ENCODE results near the gene PRKAR1B.
"Not testable (repeated sequence)": the region's sequence is repeated elsewhere in the genome, so short reads cannot be mapped to it uniquely, and the experiment has no call there.

PRKAR1B gene

GRCh38 chr7:659306-659847 is 67.7 kb downstream of the PRKAR1B start:
- no peak for DNase-seq (ENCODE audit: low read depth)
- H3K4me3 ChIP-seq (ENCODE audit: low read depth, low read length), result no peak overlapping the region

GRCh38 chr7:657565-658119 is 69.4 kb downstream of the PRKAR1B start:
- H3K4me3 ChIP-seq (ENCODE audit: low read depth, low read length), result no peak overlapping the region
- DNase-seq (ENCODE audit: low read depth), result peak; percentile 75

GRCh38 chr7:657010-657409 is 70.1 kb downstream of the PRKAR1B start:
- DNase-seq (ENCODE audit: low read depth); H3K4me3 ChIP-seq (ENCODE audit: low read depth, low read length): not testable (repeated sequence)

- no peak overlapping the region for H3K4me3 ChIP-seq (ENCODE audit: low read depth, low read length)
- no peak for DNase-seq (ENCODE audit: low read depth)
Measured at GRCh38 chr7:655758-656157, 71.3 kb downstream of the PRKAR1B start.

GRCh38 chr7:653829-654764 is 73.0 kb downstream of the PRKAR1B start:
- no peak for DNase-seq (ENCODE audit: low read depth)
- no peak overlapping the region for H3K4me3 ChIP-seq (ENCODE audit: low read depth, low read length)

GRCh38 chr7:652881-653280 is 74.2 kb downstream of the PRKAR1B start:
- no peak for DNase-seq (ENCODE audit: low read depth)
- H3K4me3 ChIP-seq (ENCODE audit: low read depth, low read length), result no peak overlapping the region

GRCh38 chr7:652167-652566 is 74.9 kb downstream of the PRKAR1B start:
- not testable (repeated sequence) for DNase-seq (ENCODE audit: low read depth); H3K4me3 ChIP-seq (ENCODE audit: low read depth, low read length)

- no peak for DNase-seq (ENCODE audit: low read depth)
- H3K4me3 ChIP-seq (ENCODE audit: low read depth, low read length), result no peak overlapping the region
Measured at GRCh38 chr7:651032-651728, 75.9 kb downstream of the PRKAR1B start.

- H3K4me3 ChIP-seq (ENCODE audit: low read depth, low read length), result no peak overlapping the region
- no peak for DNase-seq (ENCODE audit: low read depth)
Measured at GRCh38 chr7:650339-651031, 76.6 kb downstream of the PRKAR1B start.

GRCh38 chr7:646951-647350 is 80.1 kb downstream of the PRKAR1B start:
- H3K4me3 ChIP-seq (ENCODE audit: low read depth, low read length), result no peak overlapping the region
- no peak for DNase-seq (ENCODE audit: low read depth)

GRCh38 chr7:646487-646886 is 80.6 kb downstream of the PRKAR1B start:
- DNase-seq (ENCODE audit: low read depth), result no peak
- H3K4me3 ChIP-seq (ENCODE audit: low read depth, low read length), result no peak overlapping the region

GRCh38 chr7:645606-646005 is 81.5 kb downstream of the PRKAR1B start:
- no peak overlapping the region for H3K4me3 ChIP-seq (ENCODE audit: low read depth, low read length)
- DNase-seq (ENCODE audit: low read depth), result no peak

- H3K4me3 ChIP-seq (ENCODE audit: low read depth, low read length), result no peak overlapping the region
- DNase-seq (ENCODE audit: low read depth), result no peak
Measured at GRCh38 chr7:644381-645305, 82.4 kb downstream of the PRKAR1B start.

- no peak overlapping the region for H3K4me3 ChIP-seq (ENCODE audit: low read depth, low read length)
- DNase-seq (ENCODE audit: low read depth), result no peak
Measured at GRCh38 chr7:641966-642365, 85.1 kb downstream of the PRKAR1B start.

- no peak for DNase-seq (ENCODE audit: low read depth)
- H3K4me3 ChIP-seq (ENCODE audit: low read depth, low read length), result no peak overlapping the region
Measured at GRCh38 chr7:641269-641671, 85.8 kb downstream of the PRKAR1B start.

GRCh38 chr7:638256-639011 is 88.6 kb downstream of the PRKAR1B start:
- no peak overlapping the region for H3K4me3 ChIP-seq (ENCODE audit: low read depth, low read length)
- no peak for DNase-seq (ENCODE audit: low read depth)

GRCh38 chr7:637826-638225 is 89.3 kb downstream of the PRKAR1B start:
- DNase-seq (ENCODE audit: low read depth), result no peak
- no peak overlapping the region for H3K4me3 ChIP-seq (ENCODE audit: low read depth, low read length)

- H3K4me3 ChIP-seq (ENCODE audit: low read depth, low read length), result no peak overlapping the region
- no peak for DNase-seq (ENCODE audit: low read depth)
Measured at GRCh38 chr7:636396-636795, 90.7 kb downstream of the PRKAR1B start.

Data from skeletal muscle cell (primary cell).